Fibroblast of mammary gland (primary cell): Measurements from ENCODE around the gene LCE4A.
"Not testable (repeated sequence)": the region's sequence is repeated elsewhere in the genome, so short reads cannot be mapped to it uniquely, and the experiment has no call there.

Source experiments
- DNase-seq: peaks from one replicate; pipeline ENCODE4 v3.0.0-alpha.2; 2010; ENCODE audit warnings: low read depth
- H3K4me3 ChIP-seq: 2 replicates; pipeline ENCODE4 v1.5.1; 2011; ENCODE audit warnings: low read depth, mild to moderate bottlenecking, low read length, moderate library complexity; ENCODE audit not compliant: control insufficient read depth
- TF ChIP-seq, protein P1 (sequence below): conservative IDR thresholded peaks from 2 replicates; pipeline ENCODE4 v1.5.1; 2011; ENCODE audit warnings: low read depth, low read length, inconsistent platforms; ENCODE audit not compliant: control insufficient read depth, insufficient read depth

LCE4A gene, protein sequence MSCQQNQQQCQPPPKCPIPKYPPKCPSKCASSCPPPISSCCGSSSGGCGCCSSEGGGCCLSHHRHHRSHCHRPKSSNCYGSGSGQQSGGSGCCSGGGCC

DNA sequence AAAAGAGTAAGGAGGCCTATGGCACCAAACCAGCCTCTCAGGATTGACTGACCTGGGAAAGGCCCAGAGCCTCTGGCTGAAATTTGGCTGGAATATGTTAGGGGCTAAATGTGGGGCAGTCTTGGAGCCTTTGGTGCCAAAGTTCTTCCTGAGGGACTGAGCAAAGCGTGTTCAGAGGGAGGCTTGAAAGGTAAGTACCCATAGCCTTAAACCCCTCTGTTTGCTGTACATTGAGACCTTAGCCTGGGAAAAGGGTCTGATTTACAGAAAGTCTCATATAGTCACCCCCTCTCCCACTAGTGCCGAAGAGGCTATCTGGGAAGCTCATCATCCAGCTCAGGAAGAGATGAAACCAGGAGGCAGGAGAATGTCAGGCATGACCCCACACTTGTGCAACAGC is at the start of gene LCE4A:
Gene LCE4A, plus strand, starts transcription at position 301 of the 400 bp plus-strand sequence. CDS start 916 bp downstream, outside the sequence.
- DNase-seq = no peak
- TF ChIP-seq, protein P1, sequence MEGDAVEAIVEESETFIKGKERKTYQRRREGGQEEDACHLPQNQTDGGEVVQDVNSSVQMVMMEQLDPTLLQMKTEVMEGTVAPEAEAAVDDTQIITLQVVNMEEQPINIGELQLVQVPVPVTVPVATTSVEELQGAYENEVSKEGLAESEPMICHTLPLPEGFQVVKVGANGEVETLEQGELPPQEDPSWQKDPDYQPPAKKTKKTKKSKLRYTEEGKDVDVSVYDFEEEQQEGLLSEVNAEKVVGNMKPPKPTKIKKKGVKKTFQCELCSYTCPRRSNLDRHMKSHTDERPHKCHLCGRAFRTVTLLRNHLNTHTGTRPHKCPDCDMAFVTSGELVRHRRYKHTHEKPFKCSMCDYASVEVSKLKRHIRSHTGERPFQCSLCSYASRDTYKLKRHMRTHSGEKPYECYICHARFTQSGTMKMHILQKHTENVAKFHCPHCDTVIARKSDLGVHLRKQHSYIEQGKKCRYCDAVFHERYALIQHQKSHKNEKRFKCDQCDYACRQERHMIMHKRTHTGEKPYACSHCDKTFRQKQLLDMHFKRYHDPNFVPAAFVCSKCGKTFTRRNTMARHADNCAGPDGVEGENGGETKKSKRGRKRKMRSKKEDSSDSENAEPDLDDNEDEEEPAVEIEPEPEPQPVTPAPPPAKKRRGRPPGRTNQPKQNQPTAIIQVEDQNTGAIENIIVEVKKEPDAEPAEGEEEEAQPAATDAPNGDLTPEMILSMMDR = no peak
- no peak within 1 kb of the TSS for H3K4me3 ChIP-seq

DNA sequence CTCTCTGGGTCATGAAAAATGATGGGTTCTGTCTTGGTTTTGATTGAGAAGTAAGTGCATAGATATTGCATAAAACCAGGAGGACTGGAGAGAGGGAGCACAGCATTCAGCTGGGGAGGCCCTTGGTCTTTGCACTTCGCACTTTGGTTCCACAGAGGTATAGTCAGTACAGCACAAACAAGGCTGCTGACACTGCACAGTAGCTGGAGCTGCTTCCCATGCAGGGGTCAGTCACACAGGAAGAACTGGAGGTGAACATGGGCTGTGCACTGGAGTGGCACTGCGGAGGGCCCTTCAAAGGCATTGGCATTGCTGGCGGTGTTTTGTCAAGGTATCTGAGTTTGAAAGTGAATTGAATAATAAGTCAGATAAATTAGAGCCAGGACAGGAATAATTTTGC is 49.3 kb upstream of the LCE4A start:
- DNase-seq = no peak
- TF ChIP-seq, protein P1 = no peak

DNA sequence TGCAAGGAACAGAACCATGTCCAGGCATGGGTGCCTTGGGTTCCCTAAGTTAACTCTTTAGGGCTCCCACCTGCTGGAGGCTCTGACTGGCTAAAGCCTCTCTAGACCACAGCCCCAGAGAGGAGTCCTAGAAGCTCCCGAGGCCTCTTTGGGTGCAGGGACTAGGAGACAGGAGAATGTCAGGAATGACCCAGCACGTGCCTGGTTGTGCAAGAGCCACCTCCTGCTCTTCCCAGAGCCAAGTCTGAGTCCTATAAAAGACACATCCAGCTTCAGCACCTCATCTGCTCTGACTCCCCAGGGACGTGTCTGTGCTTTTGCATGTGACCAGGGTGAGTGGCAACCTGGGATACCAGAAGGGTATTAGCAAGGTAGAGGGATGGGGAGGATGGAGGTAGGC is 44.9 kb upstream of the LCE4A start, which contains the start of gene LCE2D:
Gene LCE2D, plus strand, starts transcription at position 283 of the 400 bp plus-strand sequence. CDS start 726 bp downstream, outside the sequence.
- no peak within 1 kb of the TSS for H3K4me3 ChIP-seq
- TF ChIP-seq, protein P1 = no peak
- DNase-seq = no peak

More for the DNA sequence above, 49.3 kb upstream of the LCE4A start:
- no peak overlapping the region for H3K4me3 ChIP-seq

DNA sequence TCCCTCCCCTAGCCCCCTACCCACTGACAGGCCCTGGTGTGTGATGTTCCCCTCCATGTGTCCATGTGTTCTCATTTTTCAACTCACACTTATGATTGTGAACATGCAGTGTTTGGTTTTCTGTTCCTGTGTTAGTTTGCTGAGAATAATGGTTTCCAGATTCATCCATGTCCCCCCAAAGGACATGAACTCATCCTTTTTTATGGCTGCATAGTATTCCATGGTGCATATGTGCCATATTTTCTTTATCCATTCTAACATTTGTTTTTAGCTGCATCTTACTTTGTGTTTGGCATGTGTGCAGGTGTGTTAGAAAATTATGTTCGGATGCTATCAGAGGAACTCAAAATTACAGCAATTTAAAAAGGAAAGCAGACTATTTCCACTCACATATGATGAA is 41.8 kb upstream of the LCE4A start:
- DNase-seq = not testable (repeated sequence)

DNA sequence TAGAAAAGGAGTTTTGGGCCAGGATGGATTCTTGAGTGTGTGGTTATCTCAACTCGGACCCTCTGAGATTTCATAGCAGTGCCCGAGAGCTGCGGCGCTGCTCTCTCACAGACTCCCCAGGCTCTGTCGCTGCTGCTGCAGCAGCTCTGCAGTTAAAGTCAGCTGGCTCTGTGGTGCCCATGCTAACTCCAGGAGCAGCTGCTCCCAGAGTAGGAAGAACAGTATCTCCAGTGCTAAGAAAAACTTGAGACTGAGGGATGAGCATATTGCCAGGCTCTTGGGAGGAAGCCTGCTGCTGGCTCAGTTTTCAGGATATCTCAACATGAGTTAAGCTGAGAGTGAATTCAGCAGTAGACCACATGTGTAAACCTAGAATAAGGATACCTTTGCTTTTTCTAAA is 40.3 kb upstream of the LCE4A start:
- no peak overlapping the region for H3K4me3 ChIP-seq
- TF ChIP-seq, protein P1 = no peak

More for the DNA sequence above, 41.8 kb upstream of the LCE4A start:
- not testable (repeated sequence) for H3K4me3 ChIP-seq

DNA sequence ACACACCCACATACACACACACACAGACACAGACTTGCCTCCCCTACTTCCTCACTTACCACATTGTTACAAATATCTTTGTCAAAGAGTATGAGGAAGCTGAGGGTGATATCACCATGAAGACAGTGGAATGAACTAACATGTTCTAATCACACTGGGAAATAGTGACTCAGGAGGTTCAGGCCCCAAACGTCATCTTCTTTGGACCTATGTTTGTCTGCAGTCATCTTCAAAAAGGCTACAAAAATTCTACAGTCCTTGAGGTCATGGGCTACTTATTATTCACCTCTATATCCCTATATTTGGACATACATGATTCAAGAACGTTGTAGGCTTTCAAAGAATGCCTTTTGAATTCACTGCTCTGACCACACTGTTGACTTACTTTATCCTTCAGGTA is 34.9 kb upstream of the LCE4A start:
- TF ChIP-seq, protein P1 = no peak
- no peak overlapping the region for H3K4me3 ChIP-seq
- peak; percentile 16 for DNase-seq

More for the DNA sequence above, 40.3 kb upstream of the LCE4A start:
- DNase-seq = no peak

DNA sequence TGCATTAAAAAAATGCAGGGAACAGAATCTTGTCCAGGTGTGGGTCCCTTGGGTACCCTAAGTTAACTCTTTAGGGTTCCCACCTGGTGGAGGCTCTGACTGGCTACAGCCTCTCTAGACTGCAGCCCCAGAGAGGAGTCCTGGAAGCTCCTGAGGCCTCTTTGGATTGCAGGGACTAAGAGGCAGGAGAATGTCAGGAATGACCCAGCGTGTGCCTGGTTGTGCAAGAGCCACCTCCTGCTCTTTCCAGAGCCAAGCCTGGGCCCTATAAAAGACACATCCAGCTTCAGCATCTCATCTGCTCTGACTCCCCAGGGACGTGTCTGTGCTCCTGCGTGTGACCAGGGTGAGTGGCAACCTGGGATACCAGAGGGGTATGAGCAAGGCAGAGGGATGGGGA is 33.0 kb upstream of the LCE4A start, which contains the start of gene LCE2C:
Gene LCE2C, plus strand, starts transcription at position 297 of the 400 bp plus-strand sequence. CDS start 737 bp downstream, outside the sequence.
- not testable (repeated sequence) for H3K4me3 ChIP-seq, DNase-seq

DNA sequence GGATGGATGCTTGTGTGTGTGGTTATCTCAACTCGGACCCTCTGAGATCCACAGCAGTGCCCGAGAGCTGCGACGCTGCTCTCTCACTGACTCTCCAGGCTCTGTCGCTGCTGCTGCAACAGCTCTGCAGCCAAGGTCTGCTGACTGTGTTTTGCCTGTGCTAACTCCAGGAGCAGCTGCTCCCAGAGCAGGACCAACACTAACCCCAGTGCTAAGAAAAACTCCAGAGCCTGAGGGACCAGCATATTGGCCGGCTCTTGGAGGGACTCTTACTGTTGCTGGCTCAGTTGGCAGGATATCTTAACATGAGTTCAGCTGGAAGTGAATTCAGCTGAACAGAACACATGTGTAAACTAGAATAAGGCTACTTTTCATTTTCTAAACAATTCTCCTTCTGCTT is 28.5 kb upstream of the LCE4A start:
- H3K4me3 ChIP-seq = no peak overlapping the region
- TF ChIP-seq, protein P1 = no peak

More for the DNA sequence above, 28.5 kb upstream of the LCE4A start:
- no peak for DNase-seq
